NCI-H2107 treated with DMSO at 0.1 percent for 48 hours (cell line): ENCODE measurements around the gene PTGFRN.
"Not testable (repeated sequence)": the region's sequence is repeated elsewhere in the genome, so short reads cannot be mapped to it uniquely, and the experiment has no call there.

Source experiments
- DNase-seq: peaks from one replicate; lab custom pipeline; 2025; ENCODE audit not compliant: unreplicated experiment; lab: John Stamatoyannopoulos, UW

Gene PTGFRN

DNA sequence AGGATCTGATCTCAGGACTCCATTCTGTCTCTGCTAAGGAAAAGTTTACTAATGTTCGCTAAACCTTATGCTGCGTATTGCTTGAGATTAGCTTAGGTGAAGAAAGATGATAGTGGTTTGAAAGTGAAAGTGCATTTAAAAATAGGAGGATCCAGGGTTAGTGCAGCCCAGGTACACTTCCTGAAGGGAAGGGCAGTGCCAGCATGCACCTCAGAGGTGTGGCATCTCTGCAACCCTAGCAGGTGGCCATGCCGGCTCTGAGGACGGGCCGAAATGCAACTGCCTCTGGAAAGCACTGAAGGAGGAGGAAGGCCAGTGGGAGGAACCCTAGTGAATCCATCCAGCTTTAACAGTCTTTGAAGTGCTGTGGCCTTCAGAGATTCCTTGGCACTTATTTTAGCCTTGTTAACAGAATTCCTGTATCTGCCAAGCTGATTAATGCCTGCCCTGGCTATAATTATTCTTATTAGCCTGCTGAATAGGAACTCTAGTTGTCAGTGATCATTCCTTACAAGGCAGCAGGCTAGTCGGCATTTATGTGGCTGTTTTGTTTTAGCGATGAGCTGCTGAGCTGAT is 5.5 kb downstream of the PTGFRN start:
- DNase-seq: no peak

DNA sequence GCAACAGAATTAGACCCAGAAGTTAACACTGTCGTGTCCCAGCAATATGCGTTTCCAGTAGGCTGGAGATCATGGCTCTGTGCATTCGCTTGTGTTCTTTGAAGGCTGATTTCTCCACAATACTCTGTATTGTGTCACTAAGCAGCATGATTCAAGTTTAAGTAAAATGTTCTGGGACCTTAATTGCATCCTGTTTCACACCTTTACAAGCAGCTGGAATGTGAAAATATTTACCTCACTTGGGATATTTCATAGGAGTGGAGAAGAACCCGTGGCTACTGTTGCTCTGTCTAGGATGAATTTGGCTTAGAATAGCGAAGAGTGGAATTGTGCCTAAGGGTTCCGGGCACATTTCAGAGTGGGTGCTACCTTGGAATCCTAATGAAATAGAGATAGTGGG is 6.3 kb downstream of the PTGFRN start:
- no peak for DNase-seq

DNA sequence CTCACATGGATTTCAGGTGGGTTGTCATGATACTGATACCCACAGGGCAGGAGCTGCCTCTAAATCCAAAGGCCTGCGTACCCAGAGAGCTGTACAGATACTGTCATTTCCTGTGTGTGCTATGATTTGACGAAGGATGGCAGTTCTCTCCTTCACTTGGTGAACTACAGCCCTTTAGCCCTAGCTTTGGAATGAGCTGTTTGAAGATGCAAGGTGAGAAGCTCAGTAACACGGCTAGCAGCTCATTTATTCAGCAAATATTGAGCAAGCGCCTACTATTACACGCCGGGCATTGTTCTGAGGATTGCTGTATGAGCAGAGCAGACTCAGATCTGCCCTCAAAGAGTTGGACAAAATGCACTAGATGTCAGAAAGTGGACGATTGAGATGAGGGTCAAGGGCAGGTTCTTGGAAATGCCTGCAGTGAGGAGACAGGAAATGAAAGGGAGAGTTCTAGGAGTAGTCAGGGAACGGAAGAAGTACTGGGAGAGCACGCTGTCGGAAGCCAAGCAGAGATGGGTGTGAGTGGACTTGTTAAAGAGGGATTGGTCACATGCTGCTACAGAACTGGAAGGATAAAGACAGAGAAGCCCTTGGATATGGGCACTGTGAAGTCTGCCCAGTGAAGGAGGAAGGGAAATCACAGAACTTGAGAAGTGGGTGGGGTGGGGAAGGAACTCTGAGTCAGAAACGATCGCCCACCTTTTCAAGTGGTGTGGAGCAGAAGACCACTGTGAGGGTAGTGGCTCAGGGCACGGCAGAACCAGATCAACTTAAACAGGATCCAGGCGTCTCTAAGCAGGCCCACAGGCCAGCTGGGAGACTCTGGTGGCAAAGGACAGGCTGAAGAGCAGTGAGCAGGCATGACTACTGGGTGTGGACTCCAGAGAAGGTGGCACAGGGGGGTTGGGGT is 7.1 kb downstream of the PTGFRN start:
- DNase-seq: no peak

DNA sequence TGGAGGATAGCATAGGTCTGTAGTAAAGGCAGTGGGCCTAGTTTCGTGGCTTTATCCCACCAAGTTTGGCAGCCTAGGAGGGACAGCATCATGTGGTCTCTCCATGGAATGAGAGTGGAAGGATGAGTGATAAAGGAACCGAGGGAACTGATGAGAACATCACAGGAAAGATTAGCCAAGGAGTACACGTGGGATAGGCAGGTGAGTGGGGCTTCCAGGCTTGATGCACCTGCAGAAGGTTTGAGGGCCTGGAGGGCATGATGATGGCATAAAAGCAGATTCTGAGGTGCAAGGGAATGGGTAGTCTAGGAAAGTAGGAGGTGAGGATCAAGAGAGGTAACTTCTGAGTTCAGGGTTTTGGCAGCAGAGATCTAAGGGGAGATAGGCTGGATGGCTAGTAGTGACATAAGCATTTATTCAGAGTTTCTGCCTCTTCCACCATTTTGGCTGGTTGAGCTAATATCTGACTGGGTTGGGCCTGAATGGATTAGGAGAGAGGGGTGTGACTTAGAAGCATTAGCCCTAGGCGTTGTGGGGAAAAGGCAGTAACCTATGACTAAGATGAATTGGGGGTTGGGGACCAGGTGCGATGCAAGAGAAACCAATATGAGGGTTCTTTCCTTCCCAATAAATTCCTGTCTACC is 9.1 kb downstream of the PTGFRN start:
- no peak for DNase-seq

DNA sequence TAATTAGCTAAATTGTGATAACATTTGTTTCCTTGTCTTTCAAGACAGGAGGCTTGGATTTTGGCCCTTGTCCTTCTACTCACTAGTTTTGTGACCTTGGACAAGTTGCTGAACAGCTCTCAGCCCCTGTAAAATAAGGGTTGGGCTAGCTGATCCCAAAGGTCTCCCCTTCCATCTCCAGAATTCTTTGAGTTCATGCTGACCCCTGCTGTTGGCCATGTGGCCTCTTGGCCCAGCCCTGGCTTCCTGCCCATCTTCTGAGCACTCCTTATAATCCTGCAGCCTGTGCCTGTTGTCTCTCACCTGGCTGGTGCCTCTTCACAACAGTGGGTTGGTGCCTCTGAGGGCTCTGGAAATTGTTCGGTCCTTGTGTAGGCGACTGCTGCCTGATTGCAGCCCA is 10.1 kb downstream of the PTGFRN start:
- no peak for DNase-seq

DNA sequence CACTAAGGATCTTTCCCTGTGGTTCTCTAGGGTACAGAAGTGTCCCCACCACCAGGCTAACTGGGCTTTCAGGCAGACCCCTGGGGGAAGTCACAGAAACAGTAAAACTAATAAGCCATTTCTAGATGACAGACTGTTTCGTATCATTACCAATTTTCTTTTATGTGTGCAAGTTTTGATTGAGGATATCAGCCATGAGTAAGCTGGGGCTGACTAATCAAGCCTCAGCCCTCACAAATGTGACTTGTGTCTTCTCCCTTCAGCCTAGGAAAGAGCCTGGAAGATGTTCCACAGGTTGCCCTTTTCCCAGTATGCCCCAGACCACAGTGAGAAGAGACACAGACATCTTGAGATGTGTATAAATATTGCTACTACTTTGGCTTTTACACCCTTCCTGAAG is 10.5 kb downstream of the PTGFRN start:
- DNase-seq: no peak

DNA sequence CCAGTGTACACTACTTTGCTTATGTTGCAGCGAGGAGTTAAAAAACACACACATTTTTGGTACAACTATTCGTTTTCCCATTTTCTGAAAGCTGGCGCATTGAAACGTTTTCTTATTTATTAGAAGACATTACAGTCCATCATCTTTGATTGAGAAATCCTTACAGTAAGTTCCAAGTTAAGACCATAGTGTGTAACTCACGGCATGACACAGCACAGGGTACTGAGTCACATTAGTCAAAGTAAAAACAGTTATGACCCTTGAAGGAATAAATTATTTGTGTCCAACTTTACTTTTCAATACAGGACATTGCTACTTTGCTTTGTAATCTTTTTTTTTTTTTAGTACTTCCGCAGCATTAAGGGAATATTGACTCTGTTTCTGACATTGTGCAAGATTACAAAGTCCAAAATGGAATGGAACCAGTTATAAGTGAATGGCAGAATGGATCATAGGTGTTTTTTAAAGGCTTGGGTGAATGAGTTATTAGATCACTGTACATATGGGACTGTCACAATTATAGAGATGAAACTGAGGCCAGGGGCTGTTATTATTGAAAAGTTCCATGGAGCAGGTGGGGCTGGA is 11.7 kb downstream of the PTGFRN start:
- no peak for DNase-seq

DNA sequence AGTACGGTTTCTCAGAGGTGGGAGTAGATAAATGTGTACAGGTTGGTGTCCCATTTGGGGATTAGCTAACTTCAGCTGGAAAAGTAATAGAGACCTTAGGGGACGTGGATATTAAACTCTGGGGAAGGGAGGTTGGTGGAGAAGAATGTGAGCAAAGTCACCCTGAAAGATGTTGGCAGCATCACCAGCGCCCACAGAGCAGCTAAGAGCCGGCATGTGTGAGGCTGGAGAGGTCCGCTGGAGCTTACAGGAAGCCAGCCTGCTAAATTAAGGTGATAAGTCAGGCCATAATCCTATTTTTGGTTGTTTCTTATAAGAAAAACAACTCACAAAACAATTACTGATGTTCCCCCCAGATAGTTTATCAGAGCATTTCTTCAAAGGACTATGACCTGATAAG is 12.2 kb downstream of the PTGFRN start:
- DNase-seq: no peak

DNA sequence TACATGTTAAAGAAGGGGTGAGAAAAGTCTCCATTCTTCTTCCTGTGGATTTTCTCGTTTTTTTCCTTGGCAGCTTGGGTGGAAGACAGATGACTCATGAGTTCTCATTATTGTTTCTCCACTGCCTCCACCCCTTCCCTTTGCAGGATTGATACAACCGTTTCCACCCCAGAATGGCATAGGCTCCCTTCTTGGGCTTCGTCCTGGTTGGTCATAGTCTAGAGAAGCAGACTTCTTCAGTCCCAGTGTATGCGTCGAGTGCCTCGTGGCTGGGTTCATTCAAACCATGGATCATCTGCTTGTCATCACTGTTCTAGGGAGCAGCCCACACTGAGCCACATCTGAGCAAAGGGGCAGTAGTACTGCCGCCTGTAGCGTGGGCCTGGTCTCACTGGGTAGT is 13.7 kb downstream of the PTGFRN start:
- no peak for DNase-seq

DNA sequence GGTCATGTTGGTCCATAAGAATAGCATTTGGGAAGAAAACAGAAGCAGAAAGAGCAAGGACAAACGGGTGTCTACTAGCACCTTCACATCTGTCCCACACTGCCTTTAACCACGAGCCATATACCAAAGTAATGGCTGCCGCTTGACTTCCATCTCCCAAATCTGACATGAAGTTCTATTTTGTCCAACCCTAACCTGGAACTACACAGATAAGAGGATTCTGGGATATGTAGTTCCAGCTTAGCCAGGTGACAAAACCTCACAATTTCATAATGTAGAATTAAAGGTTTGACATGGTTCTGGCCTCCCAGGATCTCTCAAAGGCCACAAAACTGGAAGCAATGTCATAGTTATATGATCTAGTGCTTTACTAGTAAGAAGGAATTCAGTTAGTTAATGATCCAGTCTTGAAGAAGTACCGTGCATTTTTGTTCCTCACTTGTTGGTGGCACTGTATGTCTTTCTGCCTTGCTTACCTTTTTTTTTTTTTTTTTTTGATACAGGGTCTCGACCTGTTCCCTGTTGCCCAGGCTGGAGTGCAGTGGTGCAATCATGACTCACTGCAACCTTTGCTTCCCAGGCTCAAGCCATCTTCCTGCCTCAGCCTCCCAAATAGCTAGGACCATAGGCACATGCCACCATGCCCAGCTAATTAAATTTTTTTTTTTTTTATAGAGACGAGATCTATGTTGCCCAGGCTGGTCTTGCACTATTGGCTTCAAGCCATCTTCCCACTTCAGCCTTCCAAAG is 17.5 kb downstream of the PTGFRN start:
- DNase-seq: no peak

DNA sequence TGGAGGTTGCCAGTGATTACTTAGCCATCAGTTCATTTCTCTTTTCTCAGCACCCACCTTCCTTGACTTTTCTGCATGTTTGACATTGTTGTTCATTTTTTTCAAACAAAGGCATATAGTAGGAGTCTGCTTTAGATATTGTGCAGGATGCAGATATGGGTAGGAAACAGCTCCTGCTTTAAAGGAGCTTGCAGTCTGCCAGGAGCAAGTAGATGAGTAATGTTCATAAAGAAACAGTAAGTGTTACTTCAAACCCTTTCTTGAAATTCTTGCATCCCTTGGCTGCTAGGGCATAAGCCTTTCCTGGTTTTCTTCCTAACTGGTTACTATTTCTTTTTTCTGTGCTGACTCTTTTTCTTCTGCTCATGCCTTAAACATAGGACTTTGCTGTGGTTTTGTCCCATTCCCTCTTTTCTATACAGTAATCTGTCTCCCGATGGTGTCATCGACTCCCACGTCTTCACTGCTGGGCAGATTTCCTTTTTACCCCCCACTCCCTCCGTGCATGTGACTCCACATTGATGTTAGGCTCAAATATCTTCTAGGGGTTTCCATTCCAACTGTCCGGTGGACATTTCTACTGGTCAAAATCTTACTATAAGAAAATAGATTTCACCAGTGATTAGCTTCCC is 20.4 kb downstream of the PTGFRN start:
- DNase-seq: no peak

DNA sequence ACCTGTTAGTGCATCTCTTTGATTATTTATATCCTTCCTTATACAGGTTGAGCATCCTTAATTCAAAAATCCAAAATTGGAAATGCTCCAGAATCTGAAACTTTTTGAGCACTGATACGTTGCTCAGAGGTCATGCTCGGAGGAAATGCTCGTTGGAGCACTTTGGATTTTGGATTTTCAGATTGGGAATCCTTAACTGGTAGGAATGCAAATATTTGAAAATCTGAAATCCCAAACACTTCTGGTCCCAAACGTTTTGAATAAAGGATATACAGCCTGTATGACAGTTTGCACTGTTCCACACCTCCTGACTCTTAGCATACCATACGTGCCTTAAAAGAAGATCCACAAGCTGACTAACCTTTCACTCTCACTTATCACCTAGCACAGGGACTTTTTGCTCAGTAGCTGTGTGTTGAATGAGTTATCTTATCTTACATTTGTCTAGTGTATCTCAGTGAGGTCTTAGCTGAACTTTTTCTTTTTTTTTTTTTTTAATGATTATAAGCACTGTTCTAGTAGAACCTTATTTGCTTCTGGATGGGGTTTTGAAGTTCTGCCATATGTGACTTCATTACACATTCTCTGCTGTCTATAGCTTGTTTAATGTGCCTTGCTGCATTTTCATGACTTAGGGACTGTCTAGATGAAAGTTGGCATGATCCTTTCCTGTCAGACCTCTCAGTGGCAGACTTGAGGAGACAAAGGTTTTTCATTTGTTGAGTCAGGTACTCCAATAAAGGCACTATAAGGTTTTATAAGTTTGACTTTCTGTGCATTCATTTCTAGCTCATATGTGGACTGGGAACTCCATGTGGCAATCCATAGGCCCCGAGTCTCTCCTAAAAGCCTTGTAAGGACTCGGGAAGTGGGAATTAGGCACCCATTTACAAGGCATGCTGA is 21.6 kb downstream of the PTGFRN start:
- no peak for DNase-seq

DNA sequence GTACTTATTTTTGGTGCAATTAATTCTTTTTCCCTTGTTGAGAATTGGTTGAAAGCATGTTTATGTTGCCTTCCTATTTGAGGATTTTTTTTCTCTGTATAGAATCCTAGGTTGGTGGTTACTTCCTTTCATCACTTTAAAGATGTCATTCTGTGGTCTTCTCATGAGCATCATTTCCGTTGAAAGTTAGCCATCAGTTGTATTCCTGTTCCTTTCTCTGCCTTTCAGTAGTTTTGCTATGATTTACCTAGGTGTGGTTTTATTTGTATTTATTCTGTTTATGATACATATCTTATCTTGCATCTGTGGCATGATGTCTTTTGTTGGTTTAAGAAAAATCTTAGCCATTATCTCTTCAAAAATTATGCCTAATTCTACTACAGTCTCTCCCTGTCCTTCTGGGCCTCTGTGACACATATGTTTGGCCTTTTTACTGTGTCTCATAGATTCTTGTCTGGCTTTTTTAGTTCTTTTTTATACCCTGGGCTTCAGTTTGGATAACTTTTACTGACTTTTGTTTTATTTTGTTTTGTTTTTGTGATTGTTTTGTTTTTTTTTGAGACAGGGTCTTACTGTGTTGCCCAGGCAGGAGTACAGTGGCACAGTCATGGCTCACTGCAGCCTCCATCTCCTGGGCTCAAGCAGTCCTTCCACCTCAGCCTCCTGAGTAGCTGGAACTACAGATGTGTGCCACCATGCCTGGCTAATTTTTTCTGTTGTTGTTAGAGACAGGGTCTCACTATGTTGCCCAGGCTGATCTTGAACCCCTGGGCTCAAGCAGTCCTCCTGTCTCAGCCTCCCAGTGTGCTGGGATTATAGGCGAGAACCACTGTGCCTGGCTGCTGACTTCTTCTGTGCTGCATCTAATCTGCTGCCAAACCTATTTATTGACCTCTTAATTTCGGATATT is 24.1 kb downstream of the PTGFRN start:
- no peak for DNase-seq

DNA sequence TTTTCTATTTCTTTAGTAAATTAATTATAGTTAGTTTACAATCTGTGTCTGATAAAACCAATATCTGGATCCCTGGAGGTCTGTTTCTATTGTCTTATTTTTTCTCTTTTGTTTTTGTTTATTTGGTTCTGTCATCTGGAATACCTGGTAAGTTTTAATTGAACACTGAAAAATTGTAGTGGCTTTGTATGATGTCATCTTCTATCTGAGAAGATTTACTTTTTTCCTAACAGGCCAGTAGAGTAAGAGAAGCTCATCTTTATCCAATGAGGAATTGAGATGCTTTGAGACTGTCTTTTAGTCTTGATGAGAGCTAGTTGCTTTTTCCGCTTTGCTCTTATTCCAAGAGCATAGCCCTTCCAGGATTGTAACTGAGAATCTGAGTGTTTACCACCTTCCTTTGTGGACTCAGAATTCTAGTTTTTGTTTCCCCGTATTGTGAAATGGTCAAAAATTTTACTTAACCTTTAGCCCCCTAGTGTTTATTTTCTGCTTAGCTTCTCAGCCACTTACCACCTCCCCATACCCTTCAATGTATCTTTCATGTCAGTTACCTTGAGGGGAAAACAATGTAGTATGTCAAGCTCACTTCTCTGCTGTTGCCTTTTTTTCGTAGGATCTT is 25.0 kb downstream of the PTGFRN start:
- DNase-seq: no peak

DNA sequence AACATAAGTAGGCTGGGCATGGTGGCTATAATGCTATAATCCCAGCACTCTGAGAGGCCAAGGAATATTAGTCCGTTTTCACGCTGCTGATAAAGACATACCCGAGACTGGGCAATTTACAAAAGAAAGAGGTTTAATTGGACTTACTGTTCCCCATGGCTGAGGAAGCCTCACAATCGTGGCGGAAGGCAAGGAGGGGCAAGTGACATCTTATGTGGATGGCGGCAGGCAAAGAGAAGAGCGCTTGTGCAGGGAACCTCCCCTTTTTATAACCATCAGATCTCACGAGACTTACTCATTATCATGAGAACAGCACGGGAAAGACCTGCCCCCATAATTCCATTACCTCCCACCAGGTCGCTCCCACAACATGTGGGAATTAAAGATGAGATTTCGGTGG is 28.5 kb downstream of the PTGFRN start:
- no peak for DNase-seq

DNA sequence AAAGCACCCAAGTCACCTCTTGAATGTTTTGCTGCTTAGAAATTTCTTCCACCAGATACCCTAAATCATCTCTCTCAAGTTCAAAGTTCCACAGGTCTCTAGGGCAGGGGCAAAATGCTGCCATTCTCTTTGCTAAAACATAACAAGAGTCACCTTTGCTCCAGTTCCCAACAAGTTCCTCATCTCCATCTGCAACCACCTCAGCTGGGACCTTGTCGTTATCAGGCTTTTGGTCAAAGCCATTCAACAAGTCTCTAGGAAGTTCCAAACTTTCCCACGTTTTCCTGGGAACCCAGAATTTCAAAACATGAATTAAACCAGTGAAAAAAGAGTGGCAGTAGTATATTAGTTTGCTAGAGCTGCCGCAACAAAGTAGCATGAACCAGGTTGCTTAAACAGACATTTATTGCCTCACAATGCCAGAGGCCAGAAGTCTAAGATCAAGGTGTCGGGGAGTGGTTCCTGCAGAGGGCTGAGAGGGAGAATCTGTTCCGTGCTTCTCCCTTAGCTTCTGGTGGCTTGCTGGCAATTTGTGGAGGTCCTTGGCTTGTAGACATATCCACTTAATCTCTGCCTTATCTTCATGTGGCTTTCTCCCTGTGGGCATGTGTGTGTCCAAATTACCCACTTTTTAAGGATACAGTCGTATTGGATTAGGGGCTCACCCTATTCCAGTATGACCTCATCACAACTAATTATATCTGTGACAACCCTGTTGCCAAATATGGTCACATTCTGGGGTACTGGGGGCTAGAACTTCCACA is 30.2 kb downstream of the PTGFRN start:
- not testable (repeated sequence) for DNase-seq

DNA sequence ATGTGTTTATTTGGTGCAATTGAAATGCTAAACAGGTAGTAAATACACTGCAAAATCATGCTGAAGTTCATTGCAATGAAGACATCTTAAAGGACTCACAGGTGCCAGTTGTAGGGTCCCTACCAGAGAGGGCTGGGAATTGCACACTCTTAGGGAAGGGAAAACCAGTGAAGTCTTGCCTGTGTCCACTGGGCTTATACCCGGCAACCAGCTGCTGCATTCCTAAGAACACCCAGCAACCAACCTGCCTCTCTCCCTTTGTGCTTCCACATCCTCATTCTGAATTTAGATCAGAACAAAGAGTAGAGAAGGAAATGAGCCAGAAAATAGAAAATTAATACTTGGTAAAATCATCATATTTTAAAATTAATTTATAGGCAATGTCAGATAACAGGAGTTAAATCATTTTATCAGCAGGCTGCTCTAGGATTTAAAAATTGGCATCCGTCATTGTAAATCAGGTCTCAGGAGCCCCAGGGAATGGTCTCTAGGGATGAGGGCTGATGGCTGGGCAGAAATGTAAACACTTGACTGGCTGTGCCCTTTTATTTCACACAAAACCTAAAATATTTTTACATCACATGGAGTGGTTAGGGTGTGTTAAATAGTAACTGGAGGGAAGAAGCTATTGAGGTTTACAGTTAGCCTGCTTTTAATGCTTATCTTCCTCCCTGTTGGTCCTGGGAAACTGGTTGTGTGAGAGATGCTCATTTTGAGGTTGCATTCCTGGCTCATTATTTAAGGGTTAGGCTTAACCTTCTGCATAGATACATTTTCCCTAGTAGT is 31.3 kb downstream of the PTGFRN start:
- DNase-seq: peak; percentile 90
